Right lung (tissue), 5 donors: ENCODE results near the gene PDIA5. TPM values are rescaled to one million over a fixed set of nuclear protein-coding genes. Genes with fewer than 3 reads are reported as not detected.
"Not testable (repeated sequence)": the region's sequence is repeated elsewhere in the genome, so short reads cannot be mapped to it uniquely, and the experiment has no call there.

Source experiments
- DNase-seq, 2 donors: peaks; one replicate each; pipeline ENCODE4 v3.0.0-alpha.2; 2013
- polyA plus RNA-seq, 5 donors: library from polyadenylated mRNA; unstranded; fragments of 120-200 nt; gene quantifications; one replicate each; pipeline versions ENCODE4 v1.2.1 to v1.2.3, GENCODE V29; 2013; ENCODE audit warnings: inconsistent platforms in 1 of 5, low replicate concordance in 1 of 5; ENCODE audit not compliant: insufficient read length in 5 of 5, insufficient read depth in 1 of 5

The PDIA5 gene
- polyA plus RNA-seq, 5 donors: 25.8 to 33.8 (median 30.6) TPM

GRCh38 chr3:123112656-123113055 is 45.8 kb downstream of the PDIA5 start:
- not testable (repeated sequence) for DNase-seq

DNA sequence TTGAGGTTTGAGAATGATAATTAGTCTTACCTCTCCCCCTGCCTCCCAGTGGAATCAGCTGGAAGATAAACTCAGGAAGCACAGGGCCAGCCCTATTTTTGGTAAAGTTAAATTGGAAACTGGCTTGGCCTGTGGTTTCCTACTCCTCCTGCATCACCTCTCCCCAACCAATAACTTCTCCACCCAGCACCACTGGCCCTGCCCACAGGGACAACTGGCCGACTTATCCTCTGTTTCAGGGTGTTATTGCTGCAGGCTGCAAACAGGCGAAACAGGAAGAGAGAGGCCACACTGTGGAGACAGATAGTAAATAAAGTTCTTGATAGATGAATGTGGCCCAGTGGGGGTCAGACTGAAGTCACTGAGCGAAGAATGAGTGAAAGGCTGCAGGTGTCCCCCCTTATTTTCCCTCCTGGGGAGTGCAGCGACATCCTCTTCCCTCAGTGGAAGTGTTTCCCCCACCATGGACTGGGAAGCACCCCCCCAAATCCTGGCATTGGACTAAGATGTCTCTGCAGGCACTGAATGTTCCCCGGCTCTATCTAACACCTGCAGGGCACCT is 47.1 kb downstream of the PDIA5 start:
- no peak for DNase-seq

DNA sequence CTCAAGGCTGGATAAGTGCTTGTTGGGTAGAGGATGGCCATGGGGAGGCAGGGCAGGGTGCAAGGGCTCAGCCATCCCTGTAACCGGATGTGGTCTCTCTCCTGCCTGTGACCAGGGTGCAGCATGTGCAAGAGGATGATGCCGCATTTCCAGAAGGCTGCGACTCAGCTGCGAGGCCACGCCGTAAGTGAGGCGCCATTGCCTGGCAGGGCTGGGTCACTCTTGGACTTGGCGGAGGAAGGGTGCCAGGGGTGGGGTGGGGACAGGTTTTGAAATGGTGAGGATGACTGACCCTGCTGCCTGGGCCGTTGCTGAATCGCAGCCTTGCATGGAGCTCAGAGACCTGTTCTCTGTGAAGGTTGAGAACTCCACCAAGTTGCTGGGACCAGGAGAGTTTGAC is 49.3 kb downstream of the PDIA5 start:
- no peak for DNase-seq

- no peak for DNase-seq
Measured at GRCh38 chr3:123119388-123119787, 52.6 kb downstream of the PDIA5 start.

GRCh38 chr3:123119802-123120201 is 53.0 kb downstream of the PDIA5 start:
- DNase-seq: no peak

GRCh38 chr3:123120573-123120972 is 53.7 kb downstream of the PDIA5 start:
- DNase-seq: no peak

DNA sequence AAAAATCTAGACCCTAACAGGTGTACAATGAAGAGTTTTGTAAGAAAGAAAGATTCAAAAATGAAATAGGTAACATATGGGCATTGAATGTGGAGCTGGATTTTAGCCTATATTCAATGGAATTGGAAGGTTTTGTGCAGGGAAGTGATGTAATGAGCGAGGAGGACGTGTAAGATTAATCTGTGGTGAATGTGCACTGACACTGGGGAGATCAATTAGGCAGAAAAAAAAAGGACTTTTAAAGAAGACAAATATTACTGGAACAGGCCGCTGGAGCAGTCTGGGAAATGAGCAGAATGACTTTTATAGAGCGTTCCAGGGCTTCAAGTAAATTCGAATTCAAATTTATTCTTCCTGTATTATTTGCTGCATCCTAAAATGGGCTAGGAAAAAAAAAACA is 55.2 kb downstream of the PDIA5 start:
- DNase-seq: no peak

DNA sequence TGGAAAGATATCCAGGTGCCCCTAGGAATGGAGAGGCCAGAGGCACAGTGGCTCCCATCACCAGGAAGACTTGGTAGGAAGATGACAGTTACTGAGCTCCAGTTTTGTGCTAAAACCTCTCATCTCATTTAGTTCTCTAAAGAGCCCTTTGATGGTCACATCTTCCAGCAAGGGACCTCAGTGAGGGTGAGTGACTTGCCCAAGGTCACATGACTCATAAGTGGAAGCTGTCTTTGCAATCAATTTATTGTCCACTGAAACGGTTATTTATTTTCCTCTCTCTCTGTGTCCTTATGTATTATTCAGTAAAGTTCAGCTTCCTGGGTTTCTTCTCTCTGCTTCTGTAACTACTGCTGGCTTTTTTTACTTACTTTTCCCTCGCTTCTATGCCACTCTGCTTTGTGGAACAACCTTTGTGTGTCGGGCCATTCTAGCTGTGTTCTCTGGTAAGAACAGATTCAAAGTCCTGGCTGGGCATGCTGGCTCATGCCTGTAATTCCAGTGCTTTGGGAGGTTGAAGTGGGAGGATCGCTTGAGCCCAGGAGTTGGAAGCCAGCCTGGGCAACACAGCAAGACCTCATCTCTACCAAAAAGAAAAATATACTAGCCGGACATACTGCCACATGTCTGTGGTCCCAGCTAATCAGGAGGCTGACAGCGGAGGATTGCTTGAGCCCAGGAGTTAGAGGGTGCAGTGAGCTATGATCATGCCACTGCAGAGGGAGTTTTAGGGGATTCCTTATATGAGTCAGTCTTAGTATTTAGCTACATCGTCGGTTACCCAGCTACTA is 55.9 kb downstream of the PDIA5 start:
- no peak for DNase-seq

- DNase-seq: no peak
Measured at GRCh38 chr3:123123716-123124616, 57.1 kb downstream of the PDIA5 start.

- DNase-seq: no peak
Measured at GRCh38 chr3:123124971-123125370, 58.1 kb downstream of the PDIA5 start.

DNA sequence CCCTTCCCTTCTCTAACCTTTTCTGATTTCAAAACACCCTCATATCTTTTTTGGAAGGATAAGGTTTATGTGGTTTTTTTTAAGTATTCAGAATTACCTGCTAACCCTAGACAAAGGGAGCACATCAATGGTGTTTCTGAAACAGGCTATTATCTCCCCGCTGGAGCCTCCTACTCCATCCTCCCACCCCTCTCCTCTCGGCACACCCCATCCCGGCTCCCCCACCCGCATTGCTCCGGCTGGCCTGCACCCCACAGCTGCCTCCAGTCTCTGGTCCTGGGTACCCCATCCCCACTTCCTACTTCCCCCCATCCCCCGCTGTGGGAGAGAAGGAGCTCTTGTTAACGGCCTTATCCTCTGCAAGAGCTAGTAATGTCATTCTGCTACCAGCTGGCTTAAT is 59.2 kb downstream of the PDIA5 start:
- DNase-seq: no peak

DNA sequence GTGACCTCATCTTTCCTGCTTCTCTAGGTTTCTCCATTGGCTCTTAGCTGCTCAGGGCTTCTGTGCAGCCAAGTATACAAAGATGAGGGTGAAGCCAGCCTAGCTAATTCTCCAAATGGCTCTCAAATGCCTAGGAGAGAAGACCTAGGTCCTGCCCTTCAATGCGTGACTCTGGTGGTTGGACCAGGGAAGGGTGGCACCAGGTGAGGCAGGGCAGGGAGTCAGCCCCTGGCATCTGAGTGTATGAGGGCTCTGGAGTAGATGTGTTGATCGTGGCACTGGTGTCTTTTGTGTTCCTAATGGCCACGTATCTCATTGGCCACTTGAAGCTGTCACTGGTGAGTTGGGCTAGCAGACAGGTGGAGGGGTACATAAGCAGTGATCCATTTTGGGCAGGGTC is 59.8 kb downstream of the PDIA5 start:
- DNase-seq: no peak

GRCh38 chr3:123129092-123129491 is 62.3 kb downstream of the PDIA5 start:
- no peak for DNase-seq

GRCh38 chr3:123129532-123129931 is 62.7 kb downstream of the PDIA5 start:
- no peak for DNase-seq

DNA sequence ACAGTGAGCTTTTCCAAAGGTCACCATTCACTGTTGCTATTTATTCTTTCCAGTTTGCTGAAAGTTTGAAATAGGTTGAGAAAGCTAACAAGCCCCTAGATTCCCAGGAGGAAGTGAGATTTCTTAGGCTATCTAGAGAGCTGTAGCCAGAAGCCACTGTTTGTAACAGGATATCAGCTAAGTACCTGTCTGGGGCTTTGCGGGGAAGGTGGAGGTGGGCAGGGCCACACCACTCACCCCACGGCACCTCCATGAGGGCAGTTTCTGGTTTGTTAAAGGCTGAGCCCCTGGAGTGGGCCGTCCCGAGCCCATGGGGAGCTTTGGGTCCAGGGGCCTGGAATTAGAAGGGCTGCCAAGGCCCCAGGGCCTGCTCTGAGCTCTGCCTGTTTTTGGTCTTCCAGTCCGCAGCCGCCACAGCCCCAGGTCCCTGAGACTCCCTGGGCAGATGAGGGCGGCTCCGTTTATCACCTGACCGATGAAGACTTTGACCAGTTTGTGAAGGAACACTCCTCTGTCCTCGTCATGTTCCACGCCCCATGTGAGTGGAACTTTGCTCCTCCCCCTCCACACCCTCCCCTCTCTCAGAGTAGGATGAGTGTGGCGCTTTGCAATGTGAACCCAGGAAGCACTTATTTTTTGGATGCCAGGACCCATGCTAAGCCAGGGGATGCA is 63.4 kb downstream of the PDIA5 start:
- no peak for DNase-seq

GRCh38 chr3:123134671-123135070 is 67.8 kb downstream of the PDIA5 start:
- no peak for DNase-seq

DNA sequence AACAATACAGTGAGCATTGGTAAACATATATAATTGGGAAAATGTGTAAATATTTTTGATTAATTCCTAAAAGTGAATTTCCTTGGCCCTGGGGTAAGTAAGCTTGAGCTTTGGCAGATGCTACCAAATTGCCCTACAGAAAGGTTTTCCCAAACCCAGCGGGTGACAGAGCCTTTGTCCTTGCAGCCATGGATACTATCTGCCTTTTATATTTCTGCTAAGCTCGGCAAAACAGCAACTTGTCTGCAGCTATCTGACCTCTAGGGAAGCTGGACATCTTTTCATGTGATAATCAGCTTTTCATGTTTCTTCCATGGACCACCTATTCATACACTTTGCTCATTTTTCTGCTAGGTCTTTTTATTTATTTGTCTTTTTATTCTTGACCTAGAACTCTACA is 70.2 kb downstream of the PDIA5 start:
- no peak for DNase-seq

- no peak for DNase-seq
Measured at GRCh38 chr3:123138839-123139444, 72.1 kb downstream of the PDIA5 start.

GRCh38 chr3:123139522-123139921 is 72.7 kb downstream of the PDIA5 start:
- no peak for DNase-seq

GRCh38 chr3:123140550-123140949 is 73.7 kb downstream of the PDIA5 start:
- DNase-seq: no peak

DNA sequence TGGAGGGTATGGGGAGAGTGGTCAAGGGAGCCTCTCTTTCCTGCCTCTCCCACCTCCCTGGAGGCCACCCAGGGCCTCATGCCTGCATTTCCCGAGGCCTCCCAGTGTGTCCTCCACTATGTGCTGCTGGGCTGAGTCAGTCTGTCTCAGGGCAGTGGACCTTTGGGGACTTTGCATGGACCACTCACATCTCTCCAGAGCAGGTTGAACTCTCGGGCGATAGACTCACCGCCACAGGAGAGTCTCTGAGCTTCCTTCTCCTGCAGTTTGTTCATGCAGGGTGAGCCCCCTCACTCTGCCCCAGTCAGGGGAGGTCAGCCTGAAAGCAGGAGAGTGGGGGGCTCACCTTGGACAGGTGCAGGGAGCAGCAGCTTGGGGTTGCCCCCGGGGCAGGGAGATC is 74.5 kb downstream of the PDIA5 start:
- DNase-seq: no peak
